Transverse colon (tissue), 4 donors: Measurements from ENCODE around the gene EVA1C.

Experiments
- CTCF ChIP-seq, 5 experiments: fragments of 200-600 bp in 3 of 5; fragments of 450-650 bp in 2 of 5; sonication (generic) in 3 of 5; IDR thresholded peaks; 1 replicate in 2 of 5; 2 replicates in 3 of 5; pipeline ENCODE4 v1.5.1; 2016 to 2017; ENCODE audit warnings: antibody characterized with exemption in 5 of 5, inconsistent platforms in 3 of 5, mild to moderate bottlenecking in 2 of 5, moderate library complexity in 1 of 5
- EP300 ChIP-seq: sonication (generic); formaldehyde crosslinking; IDR thresholded peaks from one replicate; pipeline ENCODE4 v1.6.1; 2017; ENCODE audit warnings: antibody characterized with exemption, low read depth
- POLR2A ChIP-seq: fragments of 450-650 bp; IDR thresholded peaks from one replicate; pipeline ENCODE4 v1.6.1; 2016; ENCODE audit warnings: antibody characterized with exemption, mild to moderate bottlenecking, moderate library complexity
- POLR2AphosphoS5 ChIP-seq, 3 donors: sonication (generic); formaldehyde crosslinking; IDR thresholded peaks; one replicate each; pipeline ENCODE4 v1.6.1; 2016; ENCODE audit warnings: antibody characterized with exemption in 3 of 3

- TF ChIP-seq CTCF (IDR thresholded peaks at IDR 0.05) (no peak), POLR2AphosphoS5 (IDR thresholded peaks at IDR 0.05) (no peak), POLR2A (no peak), EP300 (no peak)
These were observed 20.1 kb upstream of the EVA1C start for GRCh38 chr21:32392299-32392879.
